Immature natural killer cell (primary cell): ENCODE results near the gene RMND5A. TPM values are rescaled to one million over a fixed set of nuclear protein-coding genes. Genes with fewer than 3 reads are reported as not detected.
"Not testable (repeated sequence)": the region's sequence is repeated elsewhere in the genome, so short reads cannot be mapped to it uniquely, and the experiment has no call there.

Experiments
- DNase-seq, 3 donors: peaks; one replicate each; pipeline ENCODE4 v3.0.0; 2022; ENCODE audit warnings: mixed read lengths in 1 of 3
- H3K27ac Mint-ChIP-seq, 6 donors: one replicate each; pipeline ENCODE4 v1.8.0; 2020; ENCODE audit warnings: mixed read lengths in 6 of 6, mild to moderate bottlenecking in 5 of 6, inconsistent platforms in 4 of 6, moderate library complexity in 3 of 6
- H3K27me3 Mint-ChIP-seq, 3 donors: one replicate each; pipeline ENCODE4 v1.8.0; 2020 to 2021; ENCODE audit warnings: low read depth in 3 of 3, mild to moderate bottlenecking in 3 of 3, mixed read lengths in 3 of 3, moderate library complexity in 3 of 3, inconsistent platforms in 1 of 3
- H3K36me3 Mint-ChIP-seq, 3 donors: one replicate each; pipeline ENCODE4 v1.8.0; 2020; ENCODE audit warnings: mixed read lengths in 3 of 3, inconsistent platforms in 2 of 3, mild to moderate bottlenecking in 2 of 3
- H3K4me1 Mint-ChIP-seq, 2 donors: one replicate each; pipeline ENCODE4 v1.8.0; 2020; ENCODE audit warnings: inconsistent platforms in 2 of 2, mild to moderate bottlenecking in 2 of 2, mixed read lengths in 2 of 2, moderate library complexity in 1 of 2
- H3K4me3 Mint-ChIP-seq, 5 donors: one replicate each; pipeline ENCODE4 v1.8.0; 2020; ENCODE audit warnings: mild to moderate bottlenecking in 5 of 5, mixed read lengths in 5 of 5, inconsistent platforms in 3 of 5, moderate library complexity in 3 of 5
- H3K9me3 Mint-ChIP-seq, 6 donors: one replicate each; pipeline ENCODE4 v1.8.0; 2020; ENCODE audit warnings: mild to moderate bottlenecking in 6 of 6, mixed read lengths in 6 of 6, inconsistent platforms in 4 of 6, moderate library complexity in 3 of 6
- polyA plus RNA-seq, 3 donors: library from polyadenylated mRNA; unstranded; fragments of 300-500 nt; fragmentation: Illumina TruSeq; gene quantifications; one replicate each; pipeline ENCODE4 v1.2.3, GENCODE V29; 2021

Gene RMND5A
- 10 to 100 TPM; 14.8 to 27.2 (median 21.3) TPM for polyA plus RNA-seq

DNA sequence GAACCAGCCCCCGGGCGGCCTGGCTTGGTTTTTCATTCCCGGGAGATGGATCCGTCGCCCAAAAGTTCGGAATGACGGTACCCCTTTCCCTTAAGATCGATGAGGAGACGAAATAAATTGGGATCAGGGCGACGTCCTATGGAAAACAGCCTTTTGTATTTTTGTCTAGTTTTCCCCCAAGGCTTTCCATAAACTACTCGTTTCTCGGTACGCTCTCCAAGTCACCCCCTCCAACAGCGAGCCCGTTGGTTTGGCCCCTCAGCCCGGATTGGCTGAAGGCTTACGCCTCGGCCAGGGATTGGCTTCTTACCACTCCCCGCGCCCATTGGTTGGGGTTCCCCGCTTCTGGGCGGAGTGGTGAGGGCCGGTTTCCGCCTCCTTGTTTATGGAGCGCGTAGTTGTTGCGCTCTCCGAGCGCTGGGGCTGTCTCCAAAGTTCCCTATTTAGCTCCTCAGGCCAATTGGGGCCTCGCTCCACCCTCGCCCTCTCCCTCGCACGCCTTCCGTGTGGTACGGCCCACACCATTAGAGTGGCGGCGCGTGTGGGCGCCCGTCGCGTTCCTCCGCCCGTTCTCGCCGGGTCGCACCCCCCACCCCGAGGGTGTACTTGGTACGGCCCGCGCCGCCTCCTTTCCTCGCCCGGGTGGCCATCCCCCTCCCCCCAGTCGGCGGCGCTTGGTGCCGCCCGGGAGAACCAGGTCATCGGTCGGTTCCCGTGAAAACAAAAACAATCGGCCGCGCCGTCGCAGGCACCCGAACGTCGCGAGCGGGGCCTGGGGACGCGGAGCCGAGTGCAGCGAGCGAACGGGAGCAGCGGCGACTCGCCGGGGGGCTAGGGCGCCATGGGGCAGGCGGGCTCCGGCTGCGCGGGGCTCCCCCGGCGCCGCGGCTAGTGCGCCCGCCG, at the start of gene RMND5A:
RMND5A (plus strand) TSS at position 655 of the 903 bp plus-strand sequence. CDS start 377 bp downstream, outside the sequence.
- Mint-ChIP-seq H3K4me1 (peaks cover 6 to 14% of the 10 kb centered on the region in 2 donors), H3K27ac (peak within 1 kb of the TSS; percentile 34 to 92 (median 82)), H3K4me3 (peak within 1 kb of the TSS; percentile 81 to 88 (median 85))
- H3K36me3 Mint-ChIP-seq, H3K9me3 Mint-ChIP-seq, H3K27me3 Mint-ChIP-seq: not testable (repeated sequence)
- peak; percentile 93 to 95 (median 94) for DNase-seq

GRCh38 chr2:86671337-86671981, 48.6 kb upstream of the RMND5A start:
- Mint-ChIP-seq H3K4me3 (no peak overlapping the region), H3K36me3 (no peaks in the 10 kb centered on the region), H3K27ac (no peak overlapping the region), H3K4me1 (no peaks in the 10 kb centered on the region), H3K9me3 (peaks cover 0 to 4% (median 0%) of the 10 kb centered on the region in 6 donors), H3K27me3 (peaks cover 0 to 4% (median 3%) of the 10 kb centered on the region in 3 donors)
- DNase-seq = no peak

GRCh38 chr2:86672027-86672545, 48.0 kb upstream of the RMND5A start:
- H3K36me3 Mint-ChIP-seq = no peaks in the 10 kb centered on the region
- no peak overlapping the region for H3K4me3 Mint-ChIP-seq
- no peak overlapping the region for H3K27ac Mint-ChIP-seq
- H3K27me3 Mint-ChIP-seq = peaks cover 0 to 2% (median 0%) of the 10 kb centered on the region in 3 donors
- DNase-seq = no peak
- peaks cover 0 to 4% (median 0%) of the 10 kb centered on the region in 6 donors for H3K9me3 Mint-ChIP-seq
- no peaks in the 10 kb centered on the region for H3K4me1 Mint-ChIP-seq

GRCh38 chr2:86673011-86673410, 47.1 kb upstream of the RMND5A start:
- peaks cover 0 to 2% (median 0%) of the 10 kb centered on the region in 3 donors for H3K27me3 Mint-ChIP-seq
- H3K9me3 Mint-ChIP-seq = peaks cover 0 to 3% (median 0%) of the 10 kb centered on the region in 6 donors
- H3K27ac Mint-ChIP-seq = no peak overlapping the region
- H3K4me3 Mint-ChIP-seq = no peak overlapping the region
- H3K4me1 Mint-ChIP-seq = no peaks in the 10 kb centered on the region
- no peaks in the 10 kb centered on the region for H3K36me3 Mint-ChIP-seq
- no peak for DNase-seq

GRCh38 chr2:86673986-86674670, 46.0 kb upstream of the RMND5A start:
- no peaks in the 10 kb centered on the region for H3K9me3 Mint-ChIP-seq
- no peaks in the 10 kb centered on the region for H3K4me1 Mint-ChIP-seq
- H3K36me3 Mint-ChIP-seq = no peaks in the 10 kb centered on the region
- DNase-seq = no peak
- peaks cover 0 to 4% (median 0%) of the 10 kb centered on the region in 3 donors for H3K27me3 Mint-ChIP-seq
- no peak overlapping the region for H3K27ac Mint-ChIP-seq
- no peak overlapping the region for H3K4me3 Mint-ChIP-seq

DNA sequence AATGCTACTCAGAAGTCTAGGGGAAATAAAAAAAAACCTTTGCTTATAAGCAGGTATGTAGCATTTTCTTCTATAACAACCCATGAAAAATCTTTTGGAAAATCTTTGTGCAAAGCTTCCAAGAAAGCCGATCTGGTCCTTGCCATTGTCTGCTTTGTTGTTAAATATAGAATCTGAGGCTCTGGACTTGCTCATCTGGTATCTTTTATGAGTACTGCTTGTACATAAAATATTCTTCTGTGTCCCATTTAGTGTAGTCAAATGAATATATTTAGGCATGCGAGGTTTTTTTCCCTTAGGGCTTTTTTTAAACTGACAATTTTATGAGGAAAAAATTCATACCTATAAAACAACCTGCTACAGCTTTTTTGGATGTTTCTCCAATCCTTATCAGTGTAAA, 45.0 kb upstream of the RMND5A start:
- Mint-ChIP-seq H3K9me3 (no peaks in the 10 kb centered on the region), H3K4me3 (no peak overlapping the region), H3K27me3 (peaks cover 0 to 2% (median 0%) of the 10 kb centered on the region in 3 donors), H3K27ac (no peak overlapping the region), H3K36me3 (no peaks in the 10 kb centered on the region), H3K4me1 (no peaks in the 10 kb centered on the region)
- DNase-seq = no peak

GRCh38 chr2:86675511-86676015, 44.5 kb upstream of the RMND5A start:
- no peak overlapping the region for H3K27ac Mint-ChIP-seq
- no peaks in the 10 kb centered on the region for H3K36me3 Mint-ChIP-seq
- no peaks in the 10 kb centered on the region for H3K4me1 Mint-ChIP-seq
- peaks cover 0 to 2% (median 0%) of the 10 kb centered on the region in 3 donors for H3K27me3 Mint-ChIP-seq
- H3K4me3 Mint-ChIP-seq = no peak overlapping the region
- no peak for DNase-seq
- H3K9me3 Mint-ChIP-seq = no peaks in the 10 kb centered on the region

DNA sequence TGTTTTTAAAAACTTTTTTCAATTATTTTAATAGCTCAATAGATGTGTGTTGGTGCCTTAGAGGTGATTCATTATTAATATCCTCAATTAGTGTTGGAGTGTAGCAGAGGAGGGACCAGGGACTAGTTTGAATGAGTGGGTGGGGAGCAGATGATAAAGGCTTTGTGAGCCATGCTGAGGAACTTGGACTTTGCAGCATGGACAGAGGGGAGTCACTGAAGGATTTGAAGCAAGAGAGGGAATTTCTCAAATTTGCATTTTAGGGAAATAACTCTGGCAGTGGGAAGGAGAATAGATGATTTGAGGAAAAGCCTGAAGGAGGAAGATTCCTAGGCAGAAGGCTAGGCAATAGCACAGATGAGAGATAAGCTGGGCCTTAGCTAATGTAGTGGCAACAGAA, 42.3 kb upstream of the RMND5A start:
- Mint-ChIP-seq H3K27ac (no peak overlapping the region), H3K9me3 (no peaks in the 10 kb centered on the region), H3K27me3 (peaks cover 0 to 4% (median 0%) of the 10 kb centered on the region in 3 donors), H3K4me3 (no peak overlapping the region), H3K36me3 (no peaks in the 10 kb centered on the region), H3K4me1 (no peaks in the 10 kb centered on the region)
- DNase-seq = no peak

DNA sequence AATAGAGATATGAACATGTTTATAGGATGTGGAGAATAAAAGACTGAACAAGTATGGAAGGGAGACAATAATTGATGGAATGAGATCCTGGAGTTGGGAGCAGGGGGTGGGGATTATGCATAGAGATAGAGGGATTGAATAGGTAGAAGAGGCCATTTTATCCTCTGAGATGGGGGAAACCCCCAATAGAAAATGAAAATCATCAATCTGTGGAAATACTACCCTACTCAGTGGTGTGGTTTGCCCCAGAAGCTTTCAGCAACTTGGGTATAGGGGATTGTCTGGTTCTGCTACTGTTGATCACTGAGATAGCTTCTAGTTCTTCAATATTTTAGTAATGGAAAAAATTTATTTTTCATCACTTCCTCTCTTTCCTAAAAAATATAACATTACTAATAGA, 41.1 kb upstream of the RMND5A start:
- Mint-ChIP-seq H3K27me3 (peaks cover 0 to 4% (median 2%) of the 10 kb centered on the region in 3 donors), H3K27ac (no peak overlapping the region)

GRCh38 chr2:86685351-86685750, 34.7 kb upstream of the RMND5A start:
- no peak overlapping the region for H3K4me3 Mint-ChIP-seq
- no peaks in the 10 kb centered on the region for H3K4me1 Mint-ChIP-seq
- no peaks in the 10 kb centered on the region for H3K36me3 Mint-ChIP-seq
- no peak for DNase-seq
- H3K27ac Mint-ChIP-seq = no peak overlapping the region
- no peaks in the 10 kb centered on the region for H3K9me3 Mint-ChIP-seq
- H3K27me3 Mint-ChIP-seq = peaks cover 0 to 2% (median 2%) of the 10 kb centered on the region in 3 donors

More for the DNA sequence above, 41.1 kb upstream of the RMND5A start:
- Mint-ChIP-seq H3K4me1 (no peaks in the 10 kb centered on the region), H3K36me3 (no peaks in the 10 kb centered on the region), H3K9me3 (no peaks in the 10 kb centered on the region), H3K4me3 (no peak overlapping the region)
- no peak for DNase-seq

- H3K4me1 Mint-ChIP-seq = no peaks in the 10 kb centered on the region
- H3K27me3 Mint-ChIP-seq = peaks cover 0 to 4% (median 2%) of the 10 kb centered on the region in 3 donors
- peaks cover 0 to 2% (median 0%) of the 10 kb centered on the region in 3 donors for H3K36me3 Mint-ChIP-seq
- no peak overlapping the region for H3K27ac Mint-ChIP-seq
- no peak overlapping the region for H3K4me3 Mint-ChIP-seq
- no peak for DNase-seq
- peaks cover 0 to 2% (median 0%) of the 10 kb centered on the region in 6 donors for H3K9me3 Mint-ChIP-seq
These were observed 33.6 kb upstream of the RMND5A start for GRCh38 chr2:86686460-86686859.

DNA sequence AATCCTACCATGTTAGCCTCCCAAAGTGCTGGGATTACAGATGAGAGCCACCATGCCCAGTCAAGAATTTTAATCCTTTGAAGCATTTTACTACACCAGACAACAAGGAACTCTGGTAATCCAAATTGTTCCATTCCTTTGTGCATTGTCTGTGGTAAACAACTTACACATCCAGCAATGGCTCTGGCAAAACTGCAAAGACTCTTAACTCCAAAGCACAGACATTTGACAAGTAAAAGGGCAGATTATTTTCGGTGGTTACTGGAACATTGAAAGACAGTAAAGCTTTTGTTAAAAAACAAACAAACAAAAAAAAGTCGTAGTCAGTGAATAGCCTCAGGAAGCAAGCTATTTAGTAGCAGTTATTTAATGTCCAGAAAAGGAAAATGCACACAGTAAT, 33.2 kb upstream of the RMND5A start:
- H3K27ac Mint-ChIP-seq = no peak overlapping the region
- H3K27me3 Mint-ChIP-seq = peaks cover 0 to 4% (median 2%) of the 10 kb centered on the region in 3 donors
- H3K4me3 Mint-ChIP-seq = no peak overlapping the region
- H3K36me3 Mint-ChIP-seq = peaks cover 0 to 7% (median 2%) of the 10 kb centered on the region in 3 donors
- peaks cover 0 to 5% (median 2%) of the 10 kb centered on the region in 6 donors for H3K9me3 Mint-ChIP-seq
- DNase-seq = no peak
- no peaks in the 10 kb centered on the region for H3K4me1 Mint-ChIP-seq

DNA sequence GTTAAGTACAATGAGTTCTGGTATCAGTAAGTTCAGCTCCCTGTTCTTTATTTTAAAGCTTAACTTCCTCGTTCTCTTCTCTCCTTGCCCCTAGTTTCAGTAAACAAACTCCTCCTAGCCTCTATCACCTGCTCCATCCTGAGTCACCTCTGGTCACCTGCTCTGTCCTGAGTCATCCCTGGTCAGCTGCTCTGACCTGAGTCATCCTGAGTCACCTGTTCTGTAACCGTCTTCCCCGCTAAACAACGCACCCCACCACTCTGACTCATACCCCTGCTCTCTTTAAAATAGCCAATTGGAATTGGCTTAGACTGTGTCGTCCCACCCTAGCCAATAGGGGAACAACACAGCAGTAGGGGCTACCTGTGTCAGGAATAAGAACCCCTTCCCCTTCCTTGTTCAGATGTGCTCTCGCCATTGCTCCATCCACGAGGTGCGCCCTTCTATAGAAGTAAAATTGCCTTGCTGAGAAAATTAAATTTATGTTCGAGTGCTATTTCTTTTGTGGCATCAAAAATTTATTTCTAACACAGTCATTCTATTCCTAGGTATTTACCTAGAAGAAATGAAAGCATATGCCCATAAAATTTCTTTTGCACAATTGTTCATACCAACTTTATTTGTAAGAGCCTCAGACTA, 24.9 kb upstream of the RMND5A start:
- H3K27me3 Mint-ChIP-seq = peaks cover 0 to 4% (median 1%) of the 10 kb centered on the region in 3 donors
- H3K4me3 Mint-ChIP-seq = no peak overlapping the region
- no peak overlapping the region for H3K27ac Mint-ChIP-seq
- peaks cover 4 to 21% (median 10%) of the 10 kb centered on the region in 3 donors for H3K36me3 Mint-ChIP-seq
- H3K9me3 Mint-ChIP-seq = peaks cover 10 to 32% (median 15%) of the 10 kb centered on the region in 6 donors
- DNase-seq = no peak
- H3K4me1 Mint-ChIP-seq = no peaks in the 10 kb centered on the region
